IPS-18a (cell line): ENCODE measurements around the gene PLXDC2.

Experiments used
- H3K27ac ChIP-seq: one replicate; pipeline ENCODE4 v1.5.1; 2013; ENCODE audit warnings: low read length
- H3K27me3 ChIP-seq: one replicate; pipeline ENCODE4 v1.6.1; 2013; ENCODE audit warnings: mild to moderate bottlenecking, low read length; ENCODE audit not compliant: control insufficient read depth, insufficient read depth
- H3K36me3 ChIP-seq: one replicate; pipeline ENCODE4 v1.6.1; 2013; ENCODE audit warnings: low read depth, low read length; ENCODE audit not compliant: control insufficient read depth
- H3K4me1 ChIP-seq: one replicate; pipeline ENCODE4 v1.6.1; 2013; ENCODE audit warnings: low read depth, low read length; ENCODE audit not compliant: control insufficient read depth
- H3K4me3 ChIP-seq: one replicate; pipeline ENCODE4 v1.5.1; 2013; ENCODE audit warnings: low read length
- H3K9ac ChIP-seq: one replicate; pipeline ENCODE4 v1.6.1; 2013; ENCODE audit warnings: mild to moderate bottlenecking, low read length, moderate library complexity
- H3K9me3 ChIP-seq: one replicate; pipeline ENCODE4 v1.6.1; 2013; ENCODE audit warnings: low read depth, low read length; ENCODE audit not compliant: control insufficient read depth

The PLXDC2 gene

GRCh38 chr10:20147684-20148083 lies 331.5 kb downstream of the PLXDC2 start:
- Histone ChIP-seq H3K9me3 (no peaks in the 10 kb centered on the region), H3K27me3 (no peaks in the 10 kb centered on the region), H3K27ac (no peak overlapping the region), H3K9ac (no peak overlapping the region), H3K4me1 (peaks cover 9% of the 10 kb centered on the region), H3K4me3 (no peak overlapping the region), H3K36me3 (no peaks in the 10 kb centered on the region)

- Histone ChIP-seq H3K27ac (no peak overlapping the region), H3K36me3 (no peaks in the 10 kb centered on the region), H3K4me1 (peaks cover 3% of the 10 kb centered on the region), H3K4me3 (no peak overlapping the region), H3K27me3 (no peaks in the 10 kb centered on the region), H3K9me3 (no peaks in the 10 kb centered on the region), H3K9ac (no peak overlapping the region)
These were observed 340.3 kb downstream of the PLXDC2 start for GRCh38 chr10:20156511-20156910.

- Histone ChIP-seq H3K4me3 (no peak overlapping the region), H3K36me3 (no peaks in the 10 kb centered on the region), H3K27me3 (no peaks in the 10 kb centered on the region), H3K4me1 (peaks cover 3% of the 10 kb centered on the region), H3K9ac (no peak overlapping the region), H3K27ac (no peak overlapping the region), H3K9me3 (no peaks in the 10 kb centered on the region)
These were observed 341.1 kb downstream of the PLXDC2 start for GRCh38 chr10:20157314-20157713.

- H3K27ac ChIP-seq = no peak overlapping the region
- no peaks in the 10 kb centered on the region for H3K36me3 ChIP-seq
- H3K4me3 ChIP-seq = no peak overlapping the region
- no peaks in the 10 kb centered on the region for H3K27me3 ChIP-seq
- no peaks in the 10 kb centered on the region for H3K9me3 ChIP-seq
- no peak overlapping the region for H3K9ac ChIP-seq
- peaks cover 3% of the 10 kb centered on the region for H3K4me1 ChIP-seq
These were observed 341.9 kb downstream of the PLXDC2 start for GRCh38 chr10:20158086-20158485.

- H3K36me3 ChIP-seq = no peaks in the 10 kb centered on the region
- H3K27ac ChIP-seq = no peak overlapping the region
- no peaks in the 10 kb centered on the region for H3K9me3 ChIP-seq
- peaks cover 11% of the 10 kb centered on the region for H3K4me1 ChIP-seq
- no peaks in the 10 kb centered on the region for H3K27me3 ChIP-seq
- no peak overlapping the region for H3K4me3 ChIP-seq
- no peak overlapping the region for H3K9ac ChIP-seq
These were observed 345.9 kb downstream of the PLXDC2 start for GRCh38 chr10:20162123-20162522.

GRCh38 chr10:20166096-20166675 lies 350.0 kb downstream of the PLXDC2 start:
- Histone ChIP-seq H3K36me3 (no peaks in the 10 kb centered on the region), H3K27ac (no peak overlapping the region), H3K4me1 (peaks cover 18% of the 10 kb centered on the region), H3K9ac (no peak overlapping the region), H3K27me3 (no peaks in the 10 kb centered on the region), H3K9me3 (no peaks in the 10 kb centered on the region), H3K4me3 (no peak overlapping the region)

- Histone ChIP-seq H3K4me3 (no peak overlapping the region), H3K9me3 (no peaks in the 10 kb centered on the region), H3K27ac (no peak overlapping the region), H3K9ac (no peak overlapping the region), H3K4me1 (peaks cover 18% of the 10 kb centered on the region), H3K27me3 (no peaks in the 10 kb centered on the region), H3K36me3 (no peaks in the 10 kb centered on the region)
These were observed 354.4 kb downstream of the PLXDC2 start for GRCh38 chr10:20170661-20171060.

GRCh38 chr10:20173046-20173445 lies 356.8 kb downstream of the PLXDC2 start:
- Histone ChIP-seq H3K9me3 (no peaks in the 10 kb centered on the region), H3K36me3 (peaks cover 2% of the 10 kb centered on the region), H3K27me3 (no peaks in the 10 kb centered on the region), H3K9ac (no peak overlapping the region), H3K4me3 (no peak overlapping the region), H3K4me1 (peaks cover 1% of the 10 kb centered on the region), H3K27ac (no peak overlapping the region)

GRCh38 chr10:20175719-20176118 lies 359.5 kb downstream of the PLXDC2 start:
- no peaks in the 10 kb centered on the region for H3K9me3 ChIP-seq
- peaks cover 5% of the 10 kb centered on the region for H3K36me3 ChIP-seq
- H3K27me3 ChIP-seq = no peaks in the 10 kb centered on the region
- H3K27ac ChIP-seq = no peak overlapping the region
- no peak overlapping the region for H3K4me3 ChIP-seq
- no peaks in the 10 kb centered on the region for H3K4me1 ChIP-seq
- H3K9ac ChIP-seq = no peak overlapping the region

GRCh38 chr10:20180766-20181165 lies 364.5 kb downstream of the PLXDC2 start:
- Histone ChIP-seq H3K9me3 (no peaks in the 10 kb centered on the region), H3K27me3 (no peaks in the 10 kb centered on the region), H3K27ac (no peak overlapping the region), H3K36me3 (peaks cover 5% of the 10 kb centered on the region), H3K9ac (no peak overlapping the region), H3K4me3 (no peak overlapping the region), H3K4me1 (peaks cover 6% of the 10 kb centered on the region)

GRCh38 chr10:20181434-20181833 lies 365.2 kb downstream of the PLXDC2 start:
- H3K36me3 ChIP-seq = peaks cover 5% of the 10 kb centered on the region
- no peak overlapping the region for H3K9ac ChIP-seq
- H3K4me1 ChIP-seq = peaks cover 6% of the 10 kb centered on the region

GRCh38 chr10:20185116-20185515 lies 368.9 kb downstream of the PLXDC2 start:
- H3K4me3 ChIP-seq = no peak overlapping the region
- H3K4me1 ChIP-seq = peaks cover 8% of the 10 kb centered on the region
- no peaks in the 10 kb centered on the region for H3K27me3 ChIP-seq
- no peak overlapping the region for H3K27ac ChIP-seq
- no peaks in the 10 kb centered on the region for H3K36me3 ChIP-seq
- H3K9ac ChIP-seq = no peak overlapping the region
- no peaks in the 10 kb centered on the region for H3K9me3 ChIP-seq

More at GRCh38 chr10:20181434-20181833, 365.2 kb downstream of the PLXDC2 start:
- no peaks in the 10 kb centered on the region for H3K9me3 ChIP-seq
- H3K4me3 ChIP-seq = no peak overlapping the region
- H3K27me3 ChIP-seq = no peaks in the 10 kb centered on the region
- H3K27ac ChIP-seq = no peak overlapping the region
